ENCODE measurements around the gene SOCS7.

Gene SOCS7

DNA sequence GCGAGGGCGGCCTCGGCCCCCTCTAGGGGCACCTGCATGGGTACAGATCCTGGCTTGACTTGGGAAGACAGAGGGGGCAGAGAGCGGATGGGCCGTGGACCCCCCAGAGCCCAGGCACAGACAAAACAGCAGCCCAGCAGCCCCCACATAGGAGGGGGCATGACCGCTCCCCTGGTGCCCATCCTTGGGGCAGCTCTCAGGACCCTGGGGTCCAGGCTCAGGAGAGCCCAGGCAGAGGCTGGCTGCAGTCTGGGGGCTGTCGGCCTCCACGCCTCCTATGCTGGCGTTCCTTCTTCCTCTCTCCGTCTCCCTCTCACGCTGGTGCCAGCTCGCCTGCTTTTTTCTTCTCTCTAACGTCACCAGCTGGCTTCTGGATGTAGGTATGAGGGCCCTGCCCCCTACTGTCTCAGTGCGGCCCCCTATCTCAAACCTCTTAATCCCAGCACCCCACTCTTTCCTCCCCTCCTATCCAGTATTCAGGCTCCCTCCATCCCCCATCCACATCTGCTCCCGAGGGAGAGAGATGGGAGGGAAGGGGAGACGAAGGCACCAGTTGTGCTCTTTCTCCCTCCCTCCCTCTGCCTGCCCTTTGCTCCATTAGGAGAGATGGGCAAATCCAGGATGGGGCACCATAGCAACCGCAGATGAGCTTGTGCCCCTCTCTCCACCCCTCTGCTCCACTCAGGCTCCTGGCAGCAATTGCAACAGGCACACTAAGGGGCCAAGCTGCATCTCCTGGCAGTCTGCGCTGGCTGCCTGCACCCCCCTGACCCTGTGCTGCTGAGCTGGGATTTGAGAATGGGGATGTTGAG lies 7.8 kb upstream of the SOCS7 start, which contains the start of gene GPR179:
TSS of gene GPR179 (minus strand) at position 349 of the 812 bp plus-strand sequence. CDS start at position 182, 167 bp downstream.
- no peak within 1 kb of the TSS for H3K4me3 ChIP-seq (ENCODE audit: control insufficient read depth, low read depth, low read length)
- DNase-seq (ENCODE audit: low read depth): no peak
- TF ChIP-seq, protein P1, sequence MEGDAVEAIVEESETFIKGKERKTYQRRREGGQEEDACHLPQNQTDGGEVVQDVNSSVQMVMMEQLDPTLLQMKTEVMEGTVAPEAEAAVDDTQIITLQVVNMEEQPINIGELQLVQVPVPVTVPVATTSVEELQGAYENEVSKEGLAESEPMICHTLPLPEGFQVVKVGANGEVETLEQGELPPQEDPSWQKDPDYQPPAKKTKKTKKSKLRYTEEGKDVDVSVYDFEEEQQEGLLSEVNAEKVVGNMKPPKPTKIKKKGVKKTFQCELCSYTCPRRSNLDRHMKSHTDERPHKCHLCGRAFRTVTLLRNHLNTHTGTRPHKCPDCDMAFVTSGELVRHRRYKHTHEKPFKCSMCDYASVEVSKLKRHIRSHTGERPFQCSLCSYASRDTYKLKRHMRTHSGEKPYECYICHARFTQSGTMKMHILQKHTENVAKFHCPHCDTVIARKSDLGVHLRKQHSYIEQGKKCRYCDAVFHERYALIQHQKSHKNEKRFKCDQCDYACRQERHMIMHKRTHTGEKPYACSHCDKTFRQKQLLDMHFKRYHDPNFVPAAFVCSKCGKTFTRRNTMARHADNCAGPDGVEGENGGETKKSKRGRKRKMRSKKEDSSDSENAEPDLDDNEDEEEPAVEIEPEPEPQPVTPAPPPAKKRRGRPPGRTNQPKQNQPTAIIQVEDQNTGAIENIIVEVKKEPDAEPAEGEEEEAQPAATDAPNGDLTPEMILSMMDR (conservative IDR thresholded peaks at IDR 0.05; ENCODE audit: control insufficient read depth, insufficient read depth, low read depth, low read length): no peak

DNA sequence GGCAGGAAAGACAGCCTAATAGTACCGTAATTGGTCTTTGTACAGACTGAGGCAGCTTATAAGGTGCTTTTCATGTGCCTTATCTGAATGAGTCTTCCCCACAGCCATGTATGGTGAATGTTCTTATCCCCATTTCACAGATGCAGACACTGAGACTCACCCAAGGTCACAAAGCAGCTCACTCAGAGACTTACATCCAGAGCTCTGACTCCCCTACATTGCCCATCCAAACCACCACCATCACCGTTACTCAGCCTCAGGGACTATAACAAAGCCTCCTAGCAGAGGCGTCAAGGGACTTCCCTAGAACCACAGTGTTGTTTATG lies 7.3 kb upstream of the SOCS7 start:
- no peak for DNase-seq (ENCODE audit: low read depth)
- TF ChIP-seq, protein P1 (conservative IDR thresholded peaks at IDR 0.05; ENCODE audit: control insufficient read depth, insufficient read depth, low read depth, low read length): no peak
- no peak overlapping the region for H3K4me3 ChIP-seq (ENCODE audit: control insufficient read depth, low read depth, low read length)

DNA sequence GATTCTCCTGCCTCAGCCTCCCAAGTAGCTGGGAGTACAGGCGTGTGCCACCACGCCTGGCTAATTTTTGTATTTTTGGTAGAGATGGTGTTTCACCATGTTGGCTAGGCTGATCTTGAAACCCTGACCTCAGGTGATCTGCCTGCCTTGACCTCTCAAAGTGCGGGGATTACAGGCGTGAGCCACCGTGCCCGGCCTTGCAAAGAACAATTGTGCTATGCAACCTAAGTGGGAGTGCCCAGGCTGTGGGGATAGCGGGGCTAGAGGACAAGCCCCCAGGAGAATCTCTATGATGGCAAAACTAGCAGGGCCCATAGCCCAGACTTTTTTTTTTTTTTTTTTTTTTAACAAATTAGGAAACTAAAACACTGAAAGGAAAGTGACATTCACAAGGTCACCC lies 5.9 kb upstream of the SOCS7 start:
- H3K4me3 ChIP-seq (ENCODE audit: control insufficient read depth, low read depth, low read length): no peak overlapping the region
- TF ChIP-seq, protein P1 (conservative IDR thresholded peaks at IDR 0.05; ENCODE audit: control insufficient read depth, insufficient read depth, low read depth, low read length): no peak
- DNase-seq (ENCODE audit: low read depth): no peak

DNA sequence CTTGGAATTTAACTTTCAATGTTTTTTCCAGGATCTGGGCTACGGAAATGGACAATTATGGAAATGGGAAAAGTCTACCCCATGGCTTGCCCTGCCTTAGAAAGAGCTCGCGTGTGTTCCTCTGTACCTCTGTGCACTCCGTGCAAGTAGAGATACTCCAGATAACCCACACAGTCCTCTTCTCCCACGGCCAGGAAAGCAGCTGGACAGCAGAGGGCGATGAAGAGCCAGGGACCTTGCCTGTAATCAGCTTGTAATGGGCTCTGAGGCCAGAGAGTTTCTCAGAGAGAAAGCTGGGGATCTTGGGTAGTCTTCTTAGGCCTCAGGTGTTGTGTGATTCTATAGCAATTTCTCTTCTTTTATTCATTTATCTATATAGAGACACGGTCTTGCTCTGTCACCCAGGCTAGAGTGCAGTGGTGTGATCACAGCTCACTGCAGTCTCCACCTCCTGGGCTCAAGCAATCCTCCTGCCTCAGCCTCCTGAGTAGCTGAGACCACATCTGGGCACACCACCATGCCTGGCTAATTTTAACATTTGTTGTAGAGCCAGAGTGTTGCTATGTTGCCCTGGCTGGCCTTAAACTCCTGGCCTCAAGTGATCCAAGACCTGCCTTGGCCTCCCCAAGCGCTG lies 2.4 kb upstream of the SOCS7 start:
- TF ChIP-seq, protein P1 (conservative IDR thresholded peaks at IDR 0.05; ENCODE audit: control insufficient read depth, insufficient read depth, low read depth, low read length): peak; percentile 98
- DNase-seq (ENCODE audit: low read depth): peak; percentile 79

DNA sequence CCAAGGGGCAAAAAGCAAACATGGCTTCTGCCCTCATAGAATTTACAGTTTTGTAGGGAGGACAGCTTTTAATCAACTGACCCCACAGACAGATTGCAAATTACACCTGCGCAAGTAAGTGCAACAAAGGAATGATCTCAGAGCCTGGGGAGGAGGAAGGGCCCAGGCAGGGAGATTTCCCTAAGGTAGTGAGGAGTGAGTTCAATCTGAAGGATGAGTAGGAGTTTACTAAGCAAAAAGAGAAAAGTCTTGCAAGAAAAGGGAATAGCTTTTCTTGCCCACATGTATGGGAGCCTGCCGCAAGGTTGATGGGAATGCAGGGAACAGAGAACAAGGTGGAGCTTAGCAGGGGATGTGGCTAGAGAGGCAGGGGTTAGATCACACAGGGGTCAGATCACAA lies 1.6 kb upstream of the SOCS7 start:
- TF ChIP-seq, protein P1 (conservative IDR thresholded peaks at IDR 0.05; ENCODE audit: control insufficient read depth, insufficient read depth, low read depth, low read length): no peak
- H3K4me3 ChIP-seq (ENCODE audit: control insufficient read depth, low read depth, low read length): no peak overlapping the region
- no peak for DNase-seq (ENCODE audit: low read depth)

More for the DNA sequence above, 2.4 kb upstream of the SOCS7 start:
- H3K4me3 ChIP-seq (ENCODE audit: control insufficient read depth, low read depth, low read length): no peak overlapping the region

DNA sequence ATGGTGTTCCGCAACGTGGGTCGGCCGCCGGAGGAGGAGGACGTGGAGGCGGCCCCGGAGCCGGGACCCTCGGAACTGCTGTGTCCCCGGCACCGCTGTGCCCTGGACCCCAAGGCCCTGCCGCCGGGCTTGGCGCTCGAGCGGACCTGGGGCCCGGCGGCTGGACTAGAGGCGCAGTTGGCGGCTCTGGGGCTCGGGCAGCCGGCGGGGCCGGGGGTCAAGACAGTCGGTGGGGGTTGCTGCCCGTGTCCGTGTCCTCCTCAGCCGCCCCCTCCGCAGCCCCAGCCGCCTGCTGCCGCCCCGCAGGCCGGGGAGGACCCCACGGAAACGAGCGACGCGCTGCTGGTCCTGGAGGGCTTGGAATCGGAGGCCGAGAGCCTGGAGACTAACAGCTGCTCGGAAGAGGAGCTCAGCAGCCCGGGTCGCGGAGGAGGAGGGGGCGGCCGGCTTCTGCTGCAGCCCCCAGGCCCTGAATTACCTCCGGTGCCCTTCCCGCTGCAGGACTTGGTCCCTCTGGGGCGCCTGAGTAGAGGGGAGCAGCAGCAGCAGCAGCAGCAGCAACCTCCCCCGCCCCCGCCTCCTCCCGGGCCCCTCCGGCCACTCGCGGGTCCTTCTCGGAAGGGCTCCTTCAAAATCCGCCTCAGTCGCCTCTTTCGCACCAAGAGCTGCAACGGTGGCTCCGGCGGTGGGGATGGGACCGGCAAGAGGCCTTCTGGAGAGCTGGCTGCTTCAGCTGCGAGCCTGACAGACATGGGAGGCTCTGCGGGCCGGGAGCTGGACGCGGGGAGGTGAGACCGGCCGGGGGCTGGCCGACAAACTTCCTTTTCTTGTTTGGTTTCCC lies 821 bp downstream of the SOCS7 start:
- DNase-seq (ENCODE audit: low read depth): peak; percentile 17
- TF ChIP-seq, protein P1 (conservative IDR thresholded peaks at IDR 0.05; ENCODE audit: control insufficient read depth, insufficient read depth, low read depth, low read length): no peak

More for the DNA sequence above, 821 bp downstream of the SOCS7 start:
- peak overlapping the region; percentile 70 for H3K4me3 ChIP-seq (ENCODE audit: control insufficient read depth, low read depth, low read length)

Data from fibroblast of mammary gland (primary cell).